DMS153 treated with DMSO at 0.1 percent for 48 hours (cell line): ENCODE results near the gene IL18R1.

Experiments used
- DNase-seq: peaks from one replicate; lab custom pipeline; 2025; ENCODE audit not compliant: unreplicated experiment; lab: John Stamatoyannopoulos, UW

IL18R1 gene

DNA sequence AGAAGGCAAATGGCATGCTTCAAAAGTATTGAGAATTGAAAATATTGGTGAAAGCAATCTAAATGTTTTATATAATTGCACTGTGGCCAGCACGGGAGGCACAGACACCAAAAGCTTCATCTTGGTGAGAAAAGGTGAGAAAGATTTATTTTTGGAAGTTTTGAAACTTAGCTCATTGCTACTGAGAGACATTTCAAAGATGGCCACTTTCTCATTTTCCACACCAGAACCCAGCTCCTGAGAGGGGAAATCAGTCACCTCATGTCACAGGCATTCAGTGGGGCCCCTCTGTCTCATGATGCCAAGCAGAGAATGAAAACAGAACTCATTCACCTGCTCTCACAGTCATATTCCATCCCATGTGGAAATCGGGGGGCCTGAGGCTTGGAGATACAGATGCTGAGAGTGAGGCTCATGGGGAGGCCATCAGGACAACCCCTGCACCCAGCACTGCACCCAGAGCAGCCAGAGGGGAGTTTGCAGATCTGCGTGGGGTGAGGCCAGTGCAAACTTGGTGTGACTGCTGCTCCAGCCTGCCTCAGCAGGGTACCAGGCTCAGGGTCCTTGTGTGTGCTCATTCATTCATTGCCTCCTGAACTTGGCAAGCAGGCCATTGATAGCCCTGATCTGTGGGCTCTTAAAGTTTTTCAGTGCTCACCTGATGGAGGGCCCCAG lies 31.4 kb downstream of the IL18R1 start:
- DNase-seq = no peak

DNA sequence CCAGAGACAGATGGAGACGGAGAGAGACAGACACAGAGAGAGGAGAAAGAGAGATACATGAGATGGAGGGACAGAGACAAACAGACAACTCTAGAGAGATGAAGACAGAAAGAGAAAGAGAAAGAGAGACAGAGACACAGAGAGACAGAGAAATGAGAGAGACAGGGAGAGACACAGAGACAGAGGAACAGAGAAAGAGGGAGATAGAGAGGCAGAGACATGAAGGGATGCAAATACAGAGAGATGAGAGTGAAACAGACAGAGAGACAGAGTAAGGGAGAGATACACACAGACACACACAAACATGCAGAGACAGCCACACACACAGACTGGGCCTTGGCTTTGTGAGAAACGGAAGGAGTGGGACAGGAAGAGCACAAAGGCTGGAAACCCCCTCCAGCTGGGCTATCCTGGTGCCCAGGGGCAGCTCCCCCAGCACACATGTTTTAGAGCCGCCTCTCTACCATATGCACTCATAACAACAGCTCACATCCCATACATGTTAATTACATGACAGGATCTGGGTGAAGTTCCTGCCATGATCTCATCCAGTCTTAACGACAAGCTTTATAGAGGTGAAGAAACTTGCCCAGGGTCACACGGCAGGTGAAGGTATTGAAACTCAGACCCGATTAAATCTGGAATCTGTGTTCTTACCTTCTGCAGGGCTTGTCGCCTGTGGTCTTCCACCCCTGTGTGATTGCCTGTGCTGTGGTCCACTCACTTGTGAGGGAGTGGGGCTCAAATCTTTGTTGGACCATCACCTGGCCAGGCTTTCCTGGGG lies 32.4 kb downstream of the IL18R1 start:
- DNase-seq = no peak

DNA sequence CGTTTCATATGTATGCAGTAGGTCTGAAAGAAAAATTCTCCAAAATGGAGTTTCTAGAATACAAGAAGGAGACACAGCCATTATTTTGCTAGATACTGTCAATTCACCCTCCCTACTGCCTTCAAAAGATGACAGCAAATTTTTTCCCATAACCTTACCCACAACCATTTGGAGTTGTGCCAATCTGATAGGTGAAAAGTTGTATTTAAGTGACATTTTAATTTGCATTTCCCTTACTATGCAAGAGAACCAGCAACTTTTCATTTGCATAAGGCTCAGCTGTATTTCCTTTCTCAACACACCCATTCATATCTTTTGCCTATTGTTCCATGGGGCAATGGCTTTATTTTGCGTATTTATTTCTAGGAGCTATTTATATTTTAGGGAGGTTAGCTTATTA lies 36.0 kb downstream of the IL18R1 start:
- no peak for DNase-seq

DNA sequence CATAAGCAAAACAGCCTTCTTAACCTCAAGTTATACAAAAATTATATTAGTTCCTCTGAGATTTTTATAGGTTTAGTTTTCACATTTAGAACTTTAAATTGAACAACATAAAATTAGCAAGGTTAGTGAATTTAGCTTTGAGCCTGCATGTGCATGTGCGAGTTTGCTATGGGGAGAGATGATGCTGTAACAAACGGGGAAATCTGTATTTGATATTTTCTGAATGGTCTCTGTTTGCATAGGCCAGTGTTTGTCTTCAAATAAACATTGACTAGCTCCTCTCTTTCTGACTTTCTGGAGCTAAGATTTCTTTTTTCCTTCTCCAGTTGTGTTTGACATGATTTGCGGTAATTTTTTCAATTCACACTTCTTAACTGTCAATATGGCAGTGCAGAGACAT lies 36.5 kb downstream of the IL18R1 start:
- no peak for DNase-seq

DNA sequence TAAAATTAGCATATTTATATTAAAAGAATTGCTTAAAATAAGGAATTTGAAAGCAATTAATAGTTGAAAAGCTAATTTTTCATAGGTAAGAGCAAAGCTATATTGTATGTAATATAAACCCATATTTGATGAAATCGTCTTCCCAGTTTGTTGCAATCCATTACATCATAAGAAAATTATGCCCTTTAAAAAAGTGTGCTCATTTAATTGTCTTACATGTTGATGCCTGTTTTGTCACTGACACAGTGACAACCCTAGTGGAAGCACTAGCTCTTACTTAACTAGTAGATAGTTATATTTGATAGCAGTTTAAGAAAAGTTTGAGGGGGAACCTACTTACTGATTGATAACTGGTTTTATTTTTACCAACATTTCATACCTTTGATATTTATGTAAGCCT lies 37.3 kb downstream of the IL18R1 start:
- no peak for DNase-seq

DNA sequence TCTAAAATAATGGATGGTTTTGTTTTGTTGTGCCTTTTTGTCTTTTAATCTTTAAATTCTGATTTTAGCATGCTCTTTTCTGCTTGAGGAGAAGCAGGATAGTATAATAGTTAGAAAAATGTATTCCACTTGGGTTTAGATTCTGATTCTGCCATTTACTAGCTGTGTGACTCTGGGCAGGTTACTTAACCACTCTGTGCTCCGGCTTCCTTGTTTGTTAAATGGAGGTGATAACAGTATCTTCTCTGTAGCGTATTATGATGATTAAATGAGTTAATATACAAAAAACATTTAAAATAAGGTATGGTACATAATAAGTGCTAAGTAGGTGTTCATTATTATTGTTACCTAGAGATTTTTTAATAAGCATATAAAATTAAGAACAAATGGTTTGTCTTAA lies 40.4 kb downstream of the IL18R1 start:
- no peak for DNase-seq

DNA sequence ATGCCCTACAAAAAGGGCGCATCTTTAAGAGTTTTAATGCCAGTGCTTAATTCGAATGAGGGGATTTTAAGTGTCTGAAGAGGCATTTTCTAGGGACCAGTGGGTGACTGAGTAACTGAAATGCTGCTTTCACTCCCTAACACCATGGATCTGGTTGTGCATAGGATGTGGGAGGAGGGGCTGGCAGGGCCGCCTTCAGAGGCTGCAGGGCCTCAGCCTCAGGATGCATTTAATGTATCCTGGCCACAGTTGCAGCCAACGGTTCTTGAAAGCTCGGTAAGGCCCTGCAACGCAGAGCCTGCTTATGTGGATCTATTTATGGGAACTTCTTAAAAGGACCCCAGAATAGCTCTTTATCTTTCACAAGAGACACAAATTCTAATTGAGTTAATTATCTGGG lies 41.6 kb downstream of the IL18R1 start:
- DNase-seq = no peak

DNA sequence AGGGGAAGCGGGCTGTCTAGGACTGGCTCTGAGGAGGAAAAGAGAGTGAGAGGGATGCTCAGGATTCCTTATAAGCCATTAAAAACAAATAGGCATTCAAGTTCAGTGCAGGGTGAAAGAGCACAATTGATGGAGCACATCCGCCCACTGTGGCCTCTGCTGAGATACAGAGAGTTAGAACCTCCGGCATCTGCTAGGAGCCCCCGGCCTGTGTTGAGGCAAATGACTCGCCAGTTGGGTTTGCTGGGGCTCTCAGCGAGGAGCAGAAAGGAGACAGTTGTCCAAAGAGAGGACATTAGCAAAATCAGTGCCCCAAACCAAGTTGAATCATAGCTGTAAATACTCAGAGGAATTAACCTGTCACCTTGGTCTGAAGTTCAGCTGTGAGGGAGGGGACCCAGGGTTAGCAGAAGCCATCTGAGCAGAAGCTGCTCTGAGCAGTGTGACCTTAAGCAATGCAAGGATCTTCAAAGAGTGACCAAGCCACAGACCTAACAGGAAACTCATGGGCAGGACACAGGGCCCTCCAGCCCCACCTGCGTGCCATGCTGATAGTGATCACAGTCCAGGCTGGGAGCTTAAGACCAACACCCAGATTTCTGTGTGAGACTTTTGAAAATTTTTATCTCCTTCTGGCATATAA lies 44.0 kb downstream of the IL18R1 start:
- no peak for DNase-seq

DNA sequence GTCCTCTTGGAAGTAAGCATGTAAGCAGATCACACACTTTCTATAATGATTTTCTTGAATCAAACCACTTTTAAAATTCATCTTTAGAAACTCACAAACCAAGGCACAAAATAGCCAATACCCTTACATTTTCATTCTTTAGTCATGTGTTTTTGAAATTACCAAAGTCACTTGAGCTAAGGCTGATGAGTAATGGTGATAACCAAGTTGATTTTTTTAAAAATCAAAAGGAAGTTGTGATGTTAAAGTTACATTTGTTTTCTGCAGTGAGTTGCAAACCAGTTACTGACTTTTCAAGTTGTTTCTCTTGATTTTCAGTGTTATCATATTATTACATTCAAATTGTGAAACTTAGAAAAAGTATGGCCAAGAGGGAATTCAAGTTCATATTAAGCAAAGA lies 45.9 kb downstream of the IL18R1 start:
- DNase-seq = no peak

DNA sequence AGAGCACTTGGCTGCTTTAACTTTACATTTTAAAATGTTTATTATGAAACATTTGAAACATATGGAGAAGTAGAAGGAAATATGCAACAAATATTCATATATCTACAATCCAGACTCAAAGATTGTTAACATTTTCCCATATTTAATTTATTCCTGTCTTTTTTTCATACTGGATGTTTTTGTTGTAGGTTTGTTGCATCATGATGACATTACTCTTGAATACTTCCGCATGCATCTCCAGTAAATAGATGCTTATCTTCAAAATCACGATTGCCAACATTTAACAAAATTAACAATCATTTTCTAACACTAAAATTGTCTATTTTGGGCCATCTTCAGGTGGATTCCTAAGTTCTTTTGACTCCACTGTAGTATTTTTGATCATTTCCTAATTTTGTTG lies 46.3 kb downstream of the IL18R1 start:
- no peak for DNase-seq

DNA sequence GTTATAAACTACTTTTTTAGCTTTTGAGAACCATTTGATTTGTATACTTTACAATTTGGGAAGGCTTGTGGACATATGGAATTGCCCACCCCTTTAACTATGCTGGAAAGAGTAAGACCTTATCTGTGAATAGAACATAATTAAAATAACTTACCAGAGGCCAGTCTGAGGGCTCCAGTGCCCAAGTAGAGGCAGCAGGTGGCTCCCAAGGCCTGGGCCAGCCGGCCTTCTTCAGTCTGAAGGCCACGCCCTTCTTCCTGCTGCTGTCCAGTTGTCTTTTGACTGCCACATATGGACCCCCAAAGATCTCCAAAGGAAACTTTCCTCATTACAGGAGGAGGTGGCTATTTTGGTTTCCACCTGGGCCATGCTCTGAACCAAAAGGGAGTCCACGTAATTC lies 55.4 kb downstream of the IL18R1 start:
- no peak for DNase-seq

DNA sequence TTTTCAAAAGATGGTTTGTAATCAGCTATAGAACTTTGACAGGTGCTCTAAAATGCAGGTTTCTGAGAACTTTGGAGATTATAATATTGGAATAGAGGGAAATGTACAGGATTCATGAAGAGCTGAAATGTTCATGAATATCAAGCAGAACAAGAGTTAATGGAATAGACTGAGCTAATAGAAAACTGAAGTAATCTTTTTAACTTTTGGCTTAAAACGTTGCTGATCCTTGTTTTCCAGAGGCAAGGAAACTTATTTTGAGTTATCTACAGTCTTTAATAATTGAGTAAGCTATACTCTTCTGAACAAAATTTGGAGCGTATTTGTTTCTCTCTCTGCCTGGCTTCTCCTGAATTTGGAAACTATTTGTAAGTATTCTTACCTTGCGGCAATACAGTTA lies 56.6 kb downstream of the IL18R1 start:
- no peak for DNase-seq

DNA sequence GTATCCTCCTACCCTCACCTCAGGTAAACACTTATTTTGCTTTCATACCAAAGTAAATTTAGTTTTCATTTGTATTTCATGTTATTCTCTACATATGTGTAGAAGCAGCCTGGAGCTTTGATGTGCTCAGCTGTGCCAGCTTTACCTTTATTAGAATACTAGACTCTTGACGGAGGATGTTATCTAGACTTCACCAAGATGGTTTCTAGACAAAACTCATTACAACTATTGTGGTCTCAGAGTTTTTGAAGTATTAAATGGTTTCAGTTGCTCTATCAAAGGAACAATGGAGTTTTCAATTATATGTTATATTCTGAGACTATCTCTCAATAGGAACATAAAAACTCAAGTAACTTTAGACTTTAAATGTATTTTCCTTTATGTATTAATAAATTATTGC lies 62.4 kb downstream of the IL18R1 start:
- no peak for DNase-seq

DNA sequence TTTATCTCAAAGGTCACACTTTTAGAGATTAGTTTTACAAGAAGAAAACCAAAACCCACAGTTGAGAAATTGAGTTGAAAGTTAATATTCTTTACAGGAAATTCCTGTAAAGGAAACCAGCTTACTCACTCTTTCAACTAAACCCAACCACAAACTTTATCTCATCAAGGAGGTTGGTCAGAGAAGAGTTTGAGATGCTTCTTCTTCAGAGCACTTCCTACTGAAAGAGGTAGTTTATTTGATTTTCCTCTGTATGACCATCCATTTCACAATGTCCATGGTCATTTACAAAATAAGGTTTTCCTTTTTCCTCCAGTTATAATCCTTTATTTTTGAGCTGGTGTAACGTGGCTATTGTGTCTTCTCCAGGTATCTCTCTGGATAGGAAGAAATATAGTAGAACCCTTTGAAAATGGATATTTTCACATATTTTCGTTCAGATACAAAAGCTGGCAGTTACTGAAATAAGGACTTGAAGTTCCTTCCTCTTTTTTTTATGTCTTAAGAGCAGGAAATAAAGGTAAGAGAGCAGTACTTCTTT lies 62.9 kb downstream of the IL18R1 start:
- DNase-seq = no peak

DNA sequence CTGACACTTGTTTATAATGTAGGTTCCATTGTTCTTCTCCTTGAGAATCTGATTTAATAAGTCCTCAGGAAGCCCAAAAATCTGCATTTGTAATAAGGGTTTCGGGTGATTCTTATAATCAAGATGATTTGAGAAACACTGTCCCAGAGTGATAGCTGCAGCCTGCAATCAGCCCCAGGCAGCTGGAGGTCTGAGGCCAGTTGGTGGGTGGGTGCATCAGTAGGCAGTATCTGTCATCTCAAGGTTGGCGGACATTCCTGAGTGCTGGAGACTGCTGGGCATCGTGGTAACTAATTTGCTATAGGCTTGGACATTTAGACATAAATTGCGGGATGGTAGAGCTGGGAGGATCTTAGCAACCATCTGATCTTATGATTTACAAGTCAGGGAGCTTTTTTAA lies 64.7 kb downstream of the IL18R1 start:
- DNase-seq = no peak

DNA sequence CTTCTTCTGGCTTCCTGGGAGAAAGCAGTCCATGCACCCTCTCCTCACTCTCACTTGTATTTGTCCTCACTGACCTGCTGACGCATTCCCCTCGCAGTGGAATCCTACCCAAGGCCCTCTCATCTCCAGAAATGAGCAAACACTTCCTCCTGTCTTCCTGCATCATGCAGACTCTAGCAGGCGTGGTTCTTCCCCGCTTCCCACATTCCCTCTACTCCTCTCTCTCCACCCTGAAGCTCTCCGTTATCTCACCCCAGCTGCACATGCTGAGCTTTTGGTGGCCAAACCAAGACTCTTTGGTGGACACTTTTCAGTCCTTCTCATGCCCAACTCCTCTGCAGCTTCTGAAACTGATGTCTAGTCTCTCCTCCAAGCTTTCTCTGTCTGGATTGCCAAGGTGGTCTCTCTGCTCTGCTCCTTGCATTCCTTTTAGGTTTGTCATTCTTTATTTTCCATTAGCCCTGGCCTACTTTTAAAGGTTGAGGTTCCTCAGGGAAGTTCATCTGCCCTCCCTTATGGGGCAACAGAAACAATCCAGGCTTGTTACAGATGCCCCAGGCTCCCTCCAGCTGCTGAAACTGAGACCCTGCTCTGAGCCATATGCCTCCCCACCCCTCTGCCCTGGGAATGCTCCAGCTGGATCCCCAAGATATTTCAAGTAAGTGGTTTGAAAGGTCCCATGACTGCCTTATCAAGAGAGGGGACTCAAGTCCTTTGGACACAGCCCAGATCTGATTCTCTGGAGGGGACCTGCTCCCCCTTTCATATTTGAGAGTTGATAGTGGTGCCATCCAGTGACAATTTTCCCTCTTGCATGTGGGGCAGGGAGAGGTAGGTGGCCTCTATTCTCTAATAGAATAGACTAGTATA lies 66.5 kb downstream of the IL18R1 start:
- no peak for DNase-seq

DNA sequence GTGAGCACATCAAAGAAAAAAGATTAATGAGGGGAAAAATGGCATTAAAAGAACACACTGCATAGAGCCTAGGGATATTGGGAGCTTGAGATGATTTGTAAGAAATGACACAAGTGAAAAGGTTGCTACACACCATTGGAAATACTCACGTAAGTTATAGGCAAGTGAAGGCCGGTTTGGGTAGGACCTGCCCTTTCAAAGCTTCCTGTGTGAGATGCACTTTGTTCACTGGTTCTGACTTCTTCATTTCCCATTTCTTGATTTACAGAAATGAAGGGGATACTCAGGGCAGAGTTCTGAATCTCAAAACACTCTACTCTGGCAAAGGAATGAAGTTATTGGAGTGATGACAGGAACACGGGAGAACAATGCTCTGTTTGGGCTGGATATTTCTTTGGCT lies 67.3 kb downstream of the IL18R1 start, which contains the start of gene IL18RAP:
Gene IL18RAP (plus strand): TSS at position 251 of the 400 bp plus-strand sequence. CDS start 118 bp downstream, at position 369.
- DNase-seq = no peak

DNA sequence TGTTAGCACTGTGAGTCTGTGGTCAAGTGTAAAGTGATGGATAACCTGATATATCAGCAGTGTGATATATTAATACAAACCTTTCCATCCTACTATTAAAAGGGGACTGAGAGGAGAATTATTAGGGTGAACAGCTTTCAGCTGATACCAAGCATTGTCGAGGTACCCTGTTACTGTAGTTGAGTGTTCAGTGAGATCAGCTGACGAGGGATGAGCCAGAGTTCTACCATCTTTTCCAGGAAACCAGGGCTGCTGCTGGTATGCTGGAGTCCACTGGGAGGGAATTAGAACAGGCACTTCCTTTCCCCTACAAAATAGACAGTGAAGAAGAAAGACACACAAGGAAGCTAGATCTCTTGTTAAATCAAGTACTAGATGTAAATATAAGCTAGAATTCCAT lies 67.8 kb downstream of the IL18R1 start:
- DNase-seq = no peak

DNA sequence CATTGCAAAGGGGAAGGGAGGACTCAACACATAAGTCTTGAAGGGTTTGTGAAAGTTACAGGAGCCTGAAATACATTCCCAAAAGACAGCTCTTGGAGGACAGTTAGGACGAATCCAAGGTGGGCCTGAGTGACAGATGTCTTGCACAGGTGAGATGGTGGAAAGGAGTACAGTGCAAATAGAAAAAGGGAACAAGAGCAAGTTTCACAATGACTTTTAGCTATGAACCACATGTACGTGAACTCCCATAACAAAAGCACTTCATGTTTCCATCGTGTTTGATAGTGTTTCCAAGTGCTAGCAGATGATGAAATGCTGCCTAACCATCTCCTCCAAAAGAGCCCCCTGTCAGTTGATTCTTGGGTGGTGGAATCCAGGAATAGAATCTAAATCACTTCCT lies 69.2 kb downstream of the IL18R1 start:
- DNase-seq = no peak

DNA sequence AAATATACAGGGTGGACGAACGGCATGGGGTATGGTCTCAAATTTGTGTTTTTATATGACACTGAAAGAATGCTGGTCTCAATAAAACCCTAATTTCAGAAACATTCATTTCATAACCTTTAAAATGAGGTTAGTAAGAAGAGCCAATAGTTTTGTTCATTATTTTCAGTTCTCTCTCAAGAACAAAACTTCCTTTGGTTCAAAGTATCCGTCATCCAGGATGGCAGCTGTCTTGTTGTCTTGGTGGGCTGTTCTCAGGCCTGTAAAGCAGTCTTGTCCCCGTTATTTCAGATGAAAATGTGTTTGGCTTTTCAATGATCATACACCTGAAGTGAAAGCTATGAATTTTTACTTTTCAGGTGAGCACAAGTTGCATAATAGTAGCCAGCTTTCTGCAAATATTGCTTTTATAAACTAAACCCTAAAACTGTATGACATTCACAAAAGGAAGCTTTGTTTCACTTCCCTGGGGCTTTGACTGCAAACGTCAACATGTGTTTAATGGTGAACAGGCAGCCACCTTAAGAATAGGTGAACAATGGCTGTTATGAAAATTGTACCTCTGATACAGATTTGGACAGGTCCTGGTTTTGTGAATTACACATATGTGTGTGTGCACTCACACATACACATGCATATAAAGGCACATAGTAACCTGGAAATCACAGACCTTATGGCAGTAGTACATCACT lies 70.0 kb downstream of the IL18R1 start:
- DNase-seq = no peak
